Measurements from ENCODE around the gene DGKG. TPM values are rescaled to one million over a fixed set of nuclear protein-coding genes. Genes with fewer than 3 reads are reported as not detected.

Gene DGKG
- total and polyA plus RNA-seq, 3 donors from 2014 or later: 0.68 to 1.2 (median 1.1) TPM

DNA sequence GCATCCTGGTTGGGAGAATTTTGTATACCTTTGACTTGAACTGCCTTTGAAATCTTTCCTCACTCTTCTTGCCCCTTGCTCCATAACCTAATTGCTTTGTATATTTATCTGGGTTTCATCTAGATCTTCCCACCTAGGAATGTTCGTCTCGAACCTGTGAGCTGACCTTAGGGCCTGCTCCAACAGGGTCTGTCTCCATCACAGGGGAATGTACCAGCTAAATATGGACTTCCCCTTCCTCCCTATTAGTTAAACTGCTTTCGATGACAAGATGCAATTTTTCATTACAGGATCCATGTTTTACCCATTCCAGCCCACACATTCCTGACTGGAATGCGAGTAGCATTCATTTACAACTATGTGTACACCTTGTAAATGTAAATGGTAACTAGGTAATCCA, 242.5 kb downstream of the DGKG start:
- TF ChIP-seq, protein P1, sequence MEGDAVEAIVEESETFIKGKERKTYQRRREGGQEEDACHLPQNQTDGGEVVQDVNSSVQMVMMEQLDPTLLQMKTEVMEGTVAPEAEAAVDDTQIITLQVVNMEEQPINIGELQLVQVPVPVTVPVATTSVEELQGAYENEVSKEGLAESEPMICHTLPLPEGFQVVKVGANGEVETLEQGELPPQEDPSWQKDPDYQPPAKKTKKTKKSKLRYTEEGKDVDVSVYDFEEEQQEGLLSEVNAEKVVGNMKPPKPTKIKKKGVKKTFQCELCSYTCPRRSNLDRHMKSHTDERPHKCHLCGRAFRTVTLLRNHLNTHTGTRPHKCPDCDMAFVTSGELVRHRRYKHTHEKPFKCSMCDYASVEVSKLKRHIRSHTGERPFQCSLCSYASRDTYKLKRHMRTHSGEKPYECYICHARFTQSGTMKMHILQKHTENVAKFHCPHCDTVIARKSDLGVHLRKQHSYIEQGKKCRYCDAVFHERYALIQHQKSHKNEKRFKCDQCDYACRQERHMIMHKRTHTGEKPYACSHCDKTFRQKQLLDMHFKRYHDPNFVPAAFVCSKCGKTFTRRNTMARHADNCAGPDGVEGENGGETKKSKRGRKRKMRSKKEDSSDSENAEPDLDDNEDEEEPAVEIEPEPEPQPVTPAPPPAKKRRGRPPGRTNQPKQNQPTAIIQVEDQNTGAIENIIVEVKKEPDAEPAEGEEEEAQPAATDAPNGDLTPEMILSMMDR (IDR thresholded peaks at IDR 0.05): no peak
- no peak for TF ChIP-seq POLR2A (IDR thresholded peaks at IDR 0.05)
- Histone ChIP-seq H3K4me3 (no peak overlapping the region), H3K27me3 (no peaks in the 10 kb centered on the region), H3K27ac (no peak overlapping the region), H3K4me1 (peaks cover 6% of the 10 kb centered on the region), H3K9me3 (no peaks in the 10 kb centered on the region), H3K36me3 (ENCODE audit: low read depth, missing control alignments) (no peaks in the 10 kb centered on the region)
- DNase-seq: no peak
- intact Hi-C loops (cut with DNase I; ENCODE audit: low total_unique reads): no loop called here
- WGBS, 2 donors: 70 to 73% methylated on average over 4 of the region's 4 CpGs

DNA sequence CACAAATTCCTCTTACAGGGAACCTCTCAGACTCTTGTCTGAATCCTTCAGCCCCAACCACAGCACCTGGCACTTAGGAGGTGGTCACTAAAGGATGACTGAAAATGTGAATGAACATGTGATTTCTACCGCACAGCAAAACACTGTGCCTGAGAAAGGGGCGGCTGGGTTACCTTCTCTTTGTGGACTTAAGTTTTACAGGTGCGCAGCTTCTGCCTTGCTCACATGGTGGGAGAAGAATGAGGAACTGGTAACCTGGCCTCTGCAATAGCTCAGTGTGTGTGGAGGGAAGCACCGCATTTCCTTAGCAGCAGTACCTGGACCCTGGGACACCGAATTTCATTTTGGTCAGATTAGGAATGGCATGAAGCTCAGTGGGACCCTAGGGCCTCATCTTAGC, 243.3 kb downstream of the DGKG start:
- no peak overlapping the region for H3K27ac ChIP-seq
- H3K4me3 ChIP-seq: no peak overlapping the region
- H3K27me3 ChIP-seq: no peaks in the 10 kb centered on the region
- intact Hi-C loops (cut with DNase I; ENCODE audit: low total_unique reads): no loop called here
- peaks cover 6% of the 10 kb centered on the region for H3K4me1 ChIP-seq
- no peaks in the 10 kb centered on the region for H3K36me3 ChIP-seq (ENCODE audit: low read depth, missing control alignments)
- no peak for DNase-seq
- TF ChIP-seq POLR2A (IDR thresholded peaks at IDR 0.05): no peak
- TF ChIP-seq, protein P1 (IDR thresholded peaks at IDR 0.05): no peak
- 91 to 98% methylated on average over 5 of the region's 5 CpGs for WGBS, 2 donors
- H3K9me3 ChIP-seq: no peaks in the 10 kb centered on the region

- intact Hi-C loops (cut with DNase I; ENCODE audit: low total_unique reads): no loop called here
- WGBS, 2 donors: 89% methylated on average over 3 of the region's 3 CpGs
Observed at GRCh38 chr3:186117521-186118134, 244.4 kb downstream of the DGKG start.

GRCh38 chr3:186115239-186115996, 246.6 kb downstream of the DGKG start:
- Histone ChIP-seq H3K4me1 (peaks cover 2% of the 10 kb centered on the region), H3K27ac (no peak overlapping the region), H3K4me3 (no peak overlapping the region), H3K27me3 (no peaks in the 10 kb centered on the region), H3K9me3 (no peaks in the 10 kb centered on the region), H3K36me3 (ENCODE audit: low read depth, missing control alignments) (no peaks in the 10 kb centered on the region)
- intact Hi-C loops (cut with DNase I; ENCODE audit: low total_unique reads): no loop called here
- 92% methylated on average over 15 of the region's 15 CpGs for WGBS, 2 donors
- TF ChIP-seq POLR2A (IDR thresholded peaks at IDR 0.05): no peak
- TF ChIP-seq, protein P1 (IDR thresholded peaks at IDR 0.05): no peak
- DNase-seq: no peak

More at GRCh38 chr3:186117521-186118134, 244.4 kb downstream of the DGKG start:
- no peaks in the 10 kb centered on the region for H3K36me3 ChIP-seq (ENCODE audit: low read depth, missing control alignments)
- H3K27me3 ChIP-seq: no peaks in the 10 kb centered on the region
- no peaks in the 10 kb centered on the region for H3K9me3 ChIP-seq
- TF ChIP-seq, protein P1 (IDR thresholded peaks at IDR 0.05): no peak
- no peak for TF ChIP-seq POLR2A (IDR thresholded peaks at IDR 0.05)
- H3K4me1 ChIP-seq: peaks cover 6% of the 10 kb centered on the region
- H3K27ac ChIP-seq: no peak overlapping the region
- no peak for DNase-seq
- H3K4me3 ChIP-seq: no peak overlapping the region

Data from testis (tissue), 3 donors.